Type B pancreatic cell (in vitro differentiated cells): ENCODE data around the gene BMP8A. TPM values are rescaled to one million over a fixed set of nuclear protein-coding genes. Genes with fewer than 3 reads are reported as not detected.
A peak's percentile ranks its signal among the peaks of the same experiment; 100 is the strongest.
"Not testable (repeated sequence)": the region's sequence is repeated elsewhere in the genome, so short reads cannot be mapped to it uniquely, and the experiment has no call there.

Experiments used
- DNase-seq: peaks from one replicate; pipeline ENCODE4 v3.0.0; 2021; ENCODE audit warnings: mixed read lengths; ENCODE audit not compliant: unreplicated experiment; ENCODE audit errors: extremely low spot score
- H3K27ac Mint-ChIP-seq: 2 replicates; pipeline ENCODE4 v1.8.0; 2021; ENCODE audit warnings: mild to moderate bottlenecking, mixed read lengths
- H3K27me3 Mint-ChIP-seq: 2 replicates; pipeline ENCODE4 v1.8.0; 2021; ENCODE audit warnings: mixed read lengths
- H3K36me3 Mint-ChIP-seq: 2 replicates; pipeline ENCODE4 v1.8.0; 2021; ENCODE audit warnings: mixed read lengths
- H3K4me1 Mint-ChIP-seq: one replicate; pipeline ENCODE4 v1.8.0; 2021; ENCODE audit warnings: mixed read lengths; ENCODE audit not compliant: unreplicated experiment
- H3K4me3 Mint-ChIP-seq: 2 replicates; pipeline ENCODE4 v1.8.0; 2021; ENCODE audit warnings: mild to moderate bottlenecking, mixed read lengths
- H3K9me3 Mint-ChIP-seq: 2 replicates; pipeline ENCODE4 v1.8.0; 2021; ENCODE audit warnings: mixed read lengths
- total RNA-seq: library from RNA; stranded (reverse); gene quantifications from 2 replicates; pipeline ENCODE4 v1.2.1, GENCODE V29; 2021; ENCODE audit warnings: low replicate concordance
- TF ChIP-seq, protein P1 (sequence below): fragments of 200-600 bp; sonication (generic); conservative IDR thresholded peaks from 2 replicates; pipeline ENCODE4 v1.5.0; 2021; ENCODE audit warnings: antibody characterized with exemption, mild to moderate bottlenecking

The BMP8A gene
- total RNA-seq, 1 donor from 2014 or later, result 1.1 TPM

- DNase-seq, result no peak
- no peaks in the 10 kb centered on the region for H3K4me1 Mint-ChIP-seq
- peaks cover 8% of the 10 kb centered on the region for H3K27me3 Mint-ChIP-seq
- H3K9me3 Mint-ChIP-seq, result peaks cover 4% of the 10 kb centered on the region
- no peak overlapping the region for H3K27ac Mint-ChIP-seq
- H3K36me3 Mint-ChIP-seq, result no peaks in the 10 kb centered on the region
- H3K4me3 Mint-ChIP-seq, result no peak overlapping the region
- TF ChIP-seq, protein P1, sequence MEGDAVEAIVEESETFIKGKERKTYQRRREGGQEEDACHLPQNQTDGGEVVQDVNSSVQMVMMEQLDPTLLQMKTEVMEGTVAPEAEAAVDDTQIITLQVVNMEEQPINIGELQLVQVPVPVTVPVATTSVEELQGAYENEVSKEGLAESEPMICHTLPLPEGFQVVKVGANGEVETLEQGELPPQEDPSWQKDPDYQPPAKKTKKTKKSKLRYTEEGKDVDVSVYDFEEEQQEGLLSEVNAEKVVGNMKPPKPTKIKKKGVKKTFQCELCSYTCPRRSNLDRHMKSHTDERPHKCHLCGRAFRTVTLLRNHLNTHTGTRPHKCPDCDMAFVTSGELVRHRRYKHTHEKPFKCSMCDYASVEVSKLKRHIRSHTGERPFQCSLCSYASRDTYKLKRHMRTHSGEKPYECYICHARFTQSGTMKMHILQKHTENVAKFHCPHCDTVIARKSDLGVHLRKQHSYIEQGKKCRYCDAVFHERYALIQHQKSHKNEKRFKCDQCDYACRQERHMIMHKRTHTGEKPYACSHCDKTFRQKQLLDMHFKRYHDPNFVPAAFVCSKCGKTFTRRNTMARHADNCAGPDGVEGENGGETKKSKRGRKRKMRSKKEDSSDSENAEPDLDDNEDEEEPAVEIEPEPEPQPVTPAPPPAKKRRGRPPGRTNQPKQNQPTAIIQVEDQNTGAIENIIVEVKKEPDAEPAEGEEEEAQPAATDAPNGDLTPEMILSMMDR, result no peak
These were observed 10.2 kb downstream of the BMP8A start for GRCh38 chr1:39501666-39502065.

DNA sequence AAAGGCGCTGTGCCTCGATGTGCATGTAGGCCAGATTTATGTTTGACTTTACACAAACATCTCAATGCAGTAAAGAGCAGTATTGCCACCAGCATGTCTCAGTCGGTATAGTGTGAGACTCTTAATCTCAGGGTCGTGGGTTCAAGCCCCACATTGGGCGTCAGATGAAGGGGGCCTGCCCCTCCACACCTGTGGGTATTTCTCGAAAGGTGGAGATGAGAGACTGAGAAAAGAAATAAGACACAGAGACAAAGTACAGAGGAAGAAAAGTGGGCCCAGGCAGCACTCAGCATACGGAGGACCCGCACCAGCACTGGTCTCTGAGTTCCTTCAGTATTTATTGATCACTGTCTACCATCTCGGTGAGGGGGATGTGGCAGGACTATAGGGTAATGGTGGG is 13.0 kb downstream of the BMP8A start:
- H3K4me1 Mint-ChIP-seq, H3K27ac Mint-ChIP-seq, H3K9me3 Mint-ChIP-seq, DNase-seq, H3K36me3 Mint-ChIP-seq, H3K4me3 Mint-ChIP-seq: not testable (repeated sequence)
- H3K27me3 Mint-ChIP-seq, result peaks cover 20% of the 10 kb centered on the region

- peaks cover 4% of the 10 kb centered on the region for H3K9me3 Mint-ChIP-seq
- H3K27me3 Mint-ChIP-seq, result peaks cover 23% of the 10 kb centered on the region
- no peak overlapping the region for H3K4me3 Mint-ChIP-seq
- no peaks in the 10 kb centered on the region for H3K4me1 Mint-ChIP-seq
- no peak for DNase-seq
- TF ChIP-seq, protein P1, result no peak
- H3K36me3 Mint-ChIP-seq, result no peaks in the 10 kb centered on the region
- no peak overlapping the region for H3K27ac Mint-ChIP-seq
These were observed 13.9 kb downstream of the BMP8A start for GRCh38 chr1:39505289-39505688.

DNA sequence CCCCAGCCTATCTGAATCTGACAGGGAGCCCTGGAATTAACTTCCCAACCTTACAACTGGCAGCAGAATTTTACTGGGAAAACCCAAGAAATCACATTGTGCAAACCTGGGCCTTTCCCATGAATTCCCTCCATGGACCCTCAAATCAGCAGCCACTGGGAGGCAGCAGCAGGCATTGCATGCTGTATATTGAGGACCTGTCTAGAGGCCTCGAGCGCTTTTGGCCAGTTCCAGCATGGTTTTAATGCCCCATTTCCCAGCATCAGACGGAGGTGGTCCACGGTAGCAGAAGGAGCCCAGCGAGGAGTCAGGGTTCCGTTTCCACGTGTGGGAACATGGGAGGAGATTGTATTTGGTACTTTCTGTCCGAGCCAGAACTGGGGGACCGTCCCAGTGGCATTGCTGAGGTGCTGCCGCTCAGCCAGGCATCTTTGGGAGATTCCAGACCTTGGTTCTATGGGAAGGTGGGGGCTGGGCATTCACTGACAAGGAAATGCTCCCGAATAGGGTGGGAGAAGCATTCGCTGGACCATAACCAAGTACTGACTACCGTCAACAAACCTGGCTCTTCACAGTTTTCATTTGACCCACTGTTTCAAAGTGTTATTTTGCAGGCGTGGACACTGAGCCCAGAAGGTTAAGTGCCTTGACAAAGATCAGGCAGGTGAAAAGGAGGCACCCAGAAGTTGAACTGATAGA is 15.9 kb downstream of the BMP8A start:
- H3K4me3 Mint-ChIP-seq, result no peak overlapping the region
- peaks cover 23% of the 10 kb centered on the region for H3K27me3 Mint-ChIP-seq
- H3K9me3 Mint-ChIP-seq, result peaks cover 2% of the 10 kb centered on the region
- no peaks in the 10 kb centered on the region for H3K36me3 Mint-ChIP-seq
- no peaks in the 10 kb centered on the region for H3K4me1 Mint-ChIP-seq
- no peak overlapping the region for H3K27ac Mint-ChIP-seq
- no peak for DNase-seq
- TF ChIP-seq, protein P1, result peak; percentile 58

GRCh38 chr1:39508266-39508665 is 16.8 kb downstream of the BMP8A start:
- TF ChIP-seq, protein P1, result no peak
- H3K27me3 Mint-ChIP-seq, result peaks cover 23% of the 10 kb centered on the region
- DNase-seq, result no peak

GRCh38 chr1:39508857-39509305 is 17.4 kb downstream of the BMP8A start:
- no peaks in the 10 kb centered on the region for H3K4me1 Mint-ChIP-seq
- no peak overlapping the region for H3K4me3 Mint-ChIP-seq
- DNase-seq, result no peak
- H3K27ac Mint-ChIP-seq, result no peak overlapping the region
- peaks cover 23% of the 10 kb centered on the region for H3K27me3 Mint-ChIP-seq
- H3K9me3 Mint-ChIP-seq, result no peaks in the 10 kb centered on the region
- no peaks in the 10 kb centered on the region for H3K36me3 Mint-ChIP-seq
- TF ChIP-seq, protein P1, result no peak

More at GRCh38 chr1:39508266-39508665, 16.8 kb downstream of the BMP8A start:
- no peak overlapping the region for H3K4me3 Mint-ChIP-seq
- no peak overlapping the region for H3K27ac Mint-ChIP-seq
- no peaks in the 10 kb centered on the region for H3K9me3 Mint-ChIP-seq
- no peaks in the 10 kb centered on the region for H3K4me1 Mint-ChIP-seq
- no peaks in the 10 kb centered on the region for H3K36me3 Mint-ChIP-seq
